ENCODE data around the gene EME2.
A peak's percentile ranks its signal among the peaks of the same experiment; 100 is the strongest.

Gene EME2

DNA sequence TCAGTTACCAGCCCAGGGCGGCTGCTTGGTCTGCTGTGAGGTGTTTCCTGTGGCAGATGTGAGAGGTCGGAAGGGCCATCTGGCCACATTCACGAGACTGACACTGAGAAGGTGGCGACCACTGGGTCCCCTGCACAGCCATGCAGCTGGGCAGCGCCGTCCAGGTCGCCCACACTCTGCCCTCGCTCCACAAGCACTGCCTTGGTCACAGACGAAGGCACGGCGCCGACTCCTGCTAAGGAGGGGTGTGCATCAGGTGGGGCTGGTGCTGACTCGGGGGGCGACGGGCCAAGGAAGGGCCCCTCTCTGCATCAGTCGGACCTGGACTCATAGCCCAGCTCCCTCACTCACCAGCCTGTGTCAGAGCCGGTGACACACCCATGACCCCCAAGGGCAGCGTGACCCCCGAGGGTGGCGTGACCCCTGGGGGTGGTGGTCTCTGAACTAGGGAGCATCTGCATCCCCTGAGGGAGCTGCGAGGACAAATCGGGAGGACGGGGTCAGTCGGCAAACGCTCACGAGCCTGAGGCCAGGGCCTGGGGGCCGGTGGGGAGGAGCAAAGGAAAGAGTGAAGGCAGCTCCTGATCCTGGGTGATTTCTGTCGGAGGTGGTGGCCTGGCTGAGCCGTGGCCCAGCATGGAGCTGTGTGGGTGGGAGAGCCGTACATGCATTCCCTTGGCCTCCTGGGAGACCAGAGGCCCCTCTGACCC, 31.7 kb upstream of the EME2 start:
- DNase-seq (ENCODE audit: extremely low read depth, low read depth) = no peak

DNA sequence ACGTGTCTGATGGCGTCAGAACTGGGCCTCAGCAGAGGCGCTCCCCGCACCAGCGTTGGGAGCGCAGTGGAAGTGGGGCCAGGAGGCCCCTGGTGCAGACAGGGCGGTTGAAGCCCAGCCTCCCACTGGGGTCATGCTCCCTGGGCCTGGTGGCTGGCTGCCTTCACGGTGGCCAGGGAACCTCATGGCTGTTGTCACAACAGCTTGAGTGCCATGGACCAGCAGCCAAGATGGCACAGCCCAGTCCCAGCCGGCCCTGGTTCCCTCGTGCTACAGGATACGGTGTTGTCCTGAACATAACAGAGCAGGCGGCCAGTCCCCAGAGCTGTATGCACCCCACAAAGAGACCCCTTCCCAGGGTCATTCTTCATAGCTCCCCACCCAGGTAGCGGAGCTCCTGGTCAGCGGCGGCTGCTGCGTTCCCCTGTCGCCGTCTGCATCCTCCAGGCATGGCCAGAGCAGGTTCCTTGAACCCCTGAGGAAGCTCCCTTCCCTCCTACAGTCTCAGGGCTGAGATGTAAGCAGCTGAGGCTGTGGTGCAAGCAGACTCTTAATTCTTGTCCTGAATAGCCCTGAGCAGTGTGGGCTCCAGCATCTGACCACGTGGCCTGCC, 31.0 kb upstream of the EME2 start:
- no peak for DNase-seq (ENCODE audit: extremely low read depth, low read depth)
- TF ChIP-seq CTCF (IDR thresholded peaks at IDR 0.05; ENCODE audit: low read depth, low read length) = no peak

More for the DNA sequence above, 31.7 kb upstream of the EME2 start:
- no peak for TF ChIP-seq CTCF (IDR thresholded peaks at IDR 0.05; ENCODE audit: low read depth, low read length)

DNA sequence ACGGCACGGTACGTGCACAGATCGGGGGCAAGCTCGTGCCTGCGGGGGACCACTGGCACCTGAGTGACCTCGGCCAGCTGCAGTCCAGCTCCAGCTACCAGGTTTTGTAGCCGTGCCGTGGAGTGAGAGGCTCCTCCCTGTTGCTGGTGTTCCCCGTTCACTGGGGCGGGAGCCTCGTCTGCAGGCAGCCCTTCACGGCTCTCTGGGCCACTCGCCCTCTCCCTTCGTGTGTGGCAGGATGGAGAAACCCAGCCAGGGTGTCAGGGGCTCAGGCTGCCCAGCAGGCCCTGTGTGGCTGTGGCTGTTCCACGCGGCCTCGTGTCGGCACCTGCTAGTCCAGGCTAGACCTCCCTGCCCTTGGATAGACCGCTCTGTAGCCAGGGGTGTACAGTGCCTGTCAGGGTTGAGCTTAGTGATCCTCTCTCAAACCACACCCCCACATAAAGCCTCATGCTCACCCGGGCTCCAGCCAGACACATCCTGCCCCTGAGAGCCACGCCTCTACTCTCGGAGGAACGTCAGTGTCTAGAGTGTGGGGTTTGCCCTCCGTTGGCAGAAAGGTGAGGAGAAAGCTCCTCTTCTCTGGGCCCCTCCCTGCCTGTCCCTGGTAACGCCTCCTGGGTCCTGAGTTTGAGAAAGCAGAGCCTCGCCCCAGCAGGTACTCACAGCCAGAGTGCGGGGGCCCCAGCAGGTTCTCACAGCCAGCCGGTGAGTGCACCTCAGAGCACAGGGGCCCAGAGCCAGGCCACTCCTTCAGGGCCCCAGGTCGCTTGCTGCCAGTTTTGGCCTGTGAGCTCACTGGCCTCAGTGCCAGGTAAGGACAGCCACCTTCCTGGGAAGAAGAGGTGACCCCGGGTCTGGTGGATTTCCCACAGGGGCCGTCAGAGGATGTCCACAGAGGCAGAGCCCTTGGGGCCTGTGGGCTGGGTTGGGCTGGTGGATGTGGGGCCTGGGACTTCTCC, 29.0 kb upstream of the EME2 start:
- no peak for TF ChIP-seq CTCF (IDR thresholded peaks at IDR 0.05; ENCODE audit: low read depth, low read length)
- no peak for DNase-seq (ENCODE audit: extremely low read depth, low read depth)

GRCh38 chr16:1744338-1744840, 28.2 kb upstream of the EME2 start:
- no peak for TF ChIP-seq CTCF (IDR thresholded peaks at IDR 0.05; ENCODE audit: low read depth, low read length)
- no peak for DNase-seq (ENCODE audit: extremely low read depth, low read depth)

DNA sequence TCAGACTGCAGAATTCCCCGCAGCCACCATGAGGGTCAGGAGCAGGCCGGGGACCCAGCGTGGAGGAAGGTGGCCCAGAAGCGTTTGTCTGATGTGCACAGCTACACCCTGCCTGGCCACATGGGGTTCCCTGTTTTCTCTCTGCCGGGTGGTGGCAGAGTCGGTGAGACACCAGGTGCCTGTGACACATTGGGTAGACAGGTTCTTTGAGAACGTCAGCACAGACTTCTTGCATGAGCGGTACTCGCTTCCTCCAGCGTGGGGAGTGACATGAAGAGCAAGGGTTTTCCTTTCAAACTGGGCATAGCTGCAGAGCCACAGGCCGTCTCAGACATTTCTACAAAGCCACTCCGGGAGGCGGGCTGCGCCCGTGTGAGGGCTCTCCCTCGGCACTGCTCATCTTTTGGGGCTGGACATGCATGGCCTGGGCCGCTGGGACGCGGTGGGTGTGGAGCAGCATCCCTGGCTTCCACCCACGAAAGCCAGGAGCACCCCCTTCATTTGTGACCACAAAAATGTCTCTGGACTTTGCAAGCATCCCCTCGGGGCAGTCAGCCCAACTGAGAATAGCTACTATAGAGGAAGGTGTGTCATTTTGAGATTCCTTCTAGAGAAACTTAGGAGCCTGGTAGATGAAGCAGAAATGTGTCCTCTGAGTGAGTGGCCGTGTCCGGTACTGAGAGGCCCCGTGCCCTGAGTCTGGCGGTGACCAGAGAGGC, 27.3 kb upstream of the EME2 start:
- no peak for TF ChIP-seq CTCF (IDR thresholded peaks at IDR 0.05; ENCODE audit: low read depth, low read length)
- DNase-seq (ENCODE audit: extremely low read depth, low read depth) = peak; percentile 36

GRCh38 chr16:1745900-1746692, 26.5 kb upstream of the EME2 start:
- no peak for TF ChIP-seq CTCF (IDR thresholded peaks at IDR 0.05; ENCODE audit: low read depth, low read length)
- no peak for DNase-seq (ENCODE audit: extremely low read depth, low read depth)
